Inflammatory macrophage treated with lipopolysaccharide for 1 hour (primary cell): Measurements from ENCODE around the gene STARD13.
"Not testable (repeated sequence)": the region's sequence is repeated elsewhere in the genome, so short reads cannot be mapped to it uniquely, and the experiment has no call there.

ENCODE experiments used
- DNase-seq, 2 donors: peaks; one replicate each; pipeline ENCODE4 v3.0.0-alpha.2; 2020 to 2022

Gene STARD13

GRCh38 chr13:33169273-33169980 is 116.1 kb downstream of the STARD13 start:
- DNase-seq: no peak

GRCh38 chr13:33168321-33168960 is 117.1 kb downstream of the STARD13 start:
- no peak for DNase-seq

GRCh38 chr13:33167491-33167890 is 118.1 kb downstream of the STARD13 start:
- no peak for DNase-seq

GRCh38 chr13:33165787-33166186 is 119.8 kb downstream of the STARD13 start:
- no peak for DNase-seq

GRCh38 chr13:33164331-33164730 is 121.2 kb downstream of the STARD13 start:
- no peak for DNase-seq

GRCh38 chr13:33162725-33163124 is 122.8 kb downstream of the STARD13 start:
- DNase-seq: not testable (repeated sequence)

- DNase-seq: no peak
Measured at GRCh38 chr13:33158816-33159215, 126.7 kb downstream of the STARD13 start.

GRCh38 chr13:33158271-33158670 is 127.3 kb downstream of the STARD13 start:
- DNase-seq: no peak

GRCh38 chr13:33154911-33155310 is 130.6 kb downstream of the STARD13 start:
- DNase-seq: no peak

- DNase-seq: no peak
Measured at GRCh38 chr13:33153421-33154404, 131.8 kb downstream of the STARD13 start.

GRCh38 chr13:33152389-33152788 is 133.2 kb downstream of the STARD13 start:
- no peak for DNase-seq

- DNase-seq: no peak
Measured at GRCh38 chr13:33150662-33151061, 134.9 kb downstream of the STARD13 start.

- DNase-seq: no peak
Measured at GRCh38 chr13:33150126-33150525, 135.4 kb downstream of the STARD13 start.

GRCh38 chr13:33147832-33148231 is 137.7 kb downstream of the STARD13 start:
- no peak for DNase-seq

- peak; percentile 23 to 62 for DNase-seq
Measured at GRCh38 chr13:33146843-33147611, 138.5 kb downstream of the STARD13 start.

- no peak for DNase-seq
Measured at GRCh38 chr13:33145667-33146066, 139.9 kb downstream of the STARD13 start.

- no peak for DNase-seq
Measured at GRCh38 chr13:33144358-33144784, 141.2 kb downstream of the STARD13 start.

- DNase-seq: no peak
Measured at GRCh38 chr13:33139780-33140535, 145.6 kb downstream of the STARD13 start.

- no peak for DNase-seq
Measured at GRCh38 chr13:33139184-33139583, 146.4 kb downstream of the STARD13 start.

- DNase-seq: no peak
Measured at GRCh38 chr13:33138441-33138840, 147.1 kb downstream of the STARD13 start.

- no peak for DNase-seq
Measured at GRCh38 chr13:33137721-33138120, 147.8 kb downstream of the STARD13 start.

GRCh38 chr13:33135097-33135496 is 150.5 kb downstream of the STARD13 start:
- no peak for DNase-seq
